Kidney epithelial cell (primary cell): ENCODE measurements around the gene CNIH3. TPM values are rescaled to one million over a fixed set of nuclear protein-coding genes. Genes with fewer than 3 reads are reported as not detected.

Experiments
- DNase-seq: peaks from one replicate; pipeline ENCODE4 v3.0.0-alpha.2; 2010; ENCODE audit warnings: low read depth
- H3K27me3 ChIP-seq: 2 replicates; pipeline ENCODE4 v1.6.0; 2011; ENCODE audit warnings: low read length; ENCODE audit not compliant: control insufficient read depth, insufficient read depth
- H3K36me3 ChIP-seq: 2 replicates; pipeline ENCODE4 v1.5.1; 2011; ENCODE audit warnings: low read length; ENCODE audit not compliant: control insufficient read depth, insufficient read depth
- H3K4me3 ChIP-seq: 2 replicates; pipeline ENCODE4 v1.5.1; 2011; ENCODE audit warnings: low read depth, mild to moderate bottlenecking, control low read depth, low read length
- CTCF ChIP-seq: IDR thresholded peaks from 2 replicates; pipeline ENCODE4 v1.5.1; 2011; ENCODE audit warnings: mild to moderate bottlenecking, moderate library complexity, low read length, control low read depth, inconsistent platforms; ENCODE audit not compliant: insufficient read depth, poor library complexity, severe bottlenecking
- total RNA-seq: library from RNA; depleted of rRNA; stranded (reverse); fragments of >200 nt; gene quantifications from 2 replicates; pipeline ENCODE4 v1.2.3, GENCODE V29; 2015

The CNIH3 gene
- total RNA-seq, 1 donor from 2014 or later = 4.2 TPM

GRCh38 chr1:224766266-224766665 is 150.1 kb downstream of the CNIH3 start:
- no peak for DNase-seq
- no peaks in the 10 kb centered on the region for H3K27me3 ChIP-seq
- H3K4me3 ChIP-seq = no peak overlapping the region
- no peaks in the 10 kb centered on the region for H3K36me3 ChIP-seq
- no peak for TF ChIP-seq CTCF

- DNase-seq = no peak
Observed at GRCh38 chr1:224767031-224767430, 150.9 kb downstream of the CNIH3 start.

GRCh38 chr1:224767676-224768075 is 151.6 kb downstream of the CNIH3 start:
- H3K4me3 ChIP-seq = no peak overlapping the region
- no peaks in the 10 kb centered on the region for H3K36me3 ChIP-seq
- TF ChIP-seq CTCF = no peak
- no peaks in the 10 kb centered on the region for H3K27me3 ChIP-seq
- no peak for DNase-seq

More at GRCh38 chr1:224767031-224767430, 150.9 kb downstream of the CNIH3 start:
- Histone ChIP-seq H3K4me3 (no peak overlapping the region), H3K36me3 (no peaks in the 10 kb centered on the region), H3K27me3 (no peaks in the 10 kb centered on the region)
- no peak for TF ChIP-seq CTCF

GRCh38 chr1:224768971-224769370 is 152.9 kb downstream of the CNIH3 start:
- DNase-seq = no peak
- TF ChIP-seq CTCF = no peak
- H3K4me3 ChIP-seq = no peak overlapping the region
- no peaks in the 10 kb centered on the region for H3K36me3 ChIP-seq
- H3K27me3 ChIP-seq = no peaks in the 10 kb centered on the region

- Histone ChIP-seq H3K36me3 (no peaks in the 10 kb centered on the region), H3K27me3 (no peaks in the 10 kb centered on the region), H3K4me3 (no peak overlapping the region)
- no peak for TF ChIP-seq CTCF
- DNase-seq = no peak
Observed at GRCh38 chr1:224769452-224770335, 153.6 kb downstream of the CNIH3 start.

- Histone ChIP-seq H3K4me3 (no peak overlapping the region), H3K36me3 (no peaks in the 10 kb centered on the region), H3K27me3 (no peaks in the 10 kb centered on the region)
- TF ChIP-seq CTCF = no peak
- no peak for DNase-seq
Observed at GRCh38 chr1:224770336-224770693, 154.2 kb downstream of the CNIH3 start.
